ENCODE measurements around the gene CEP72.
"Not testable (repeated sequence)": the region's sequence is repeated elsewhere in the genome, so short reads cannot be mapped to it uniquely, and the experiment has no call there.

CEP72 gene

GRCh38 chr5:680118-680795 lies 68.1 kb downstream of the CEP72 start:
- not testable (repeated sequence) for H3K9ac ChIP-seq; H4K20me1 ChIP-seq (ENCODE audit: insufficient read depth); H3K4me2 ChIP-seq; H3K79me2 ChIP-seq (ENCODE audit: insufficient read depth, low read depth); H3K27me3 ChIP-seq (ENCODE audit: insufficient read depth, low read depth); H3K4me3 ChIP-seq (IDR thresholded peaks at IDR 0.05; ENCODE audit: insufficient read depth, low read depth, low read length); H3K36me3 ChIP-seq (ENCODE audit: insufficient read depth); H3K27ac ChIP-seq; H2AFZ ChIP-seq (ENCODE audit: low read depth); H3K4me1 ChIP-seq (ENCODE audit: low read depth, poor library complexity, severe bottlenecking)

DNA sequence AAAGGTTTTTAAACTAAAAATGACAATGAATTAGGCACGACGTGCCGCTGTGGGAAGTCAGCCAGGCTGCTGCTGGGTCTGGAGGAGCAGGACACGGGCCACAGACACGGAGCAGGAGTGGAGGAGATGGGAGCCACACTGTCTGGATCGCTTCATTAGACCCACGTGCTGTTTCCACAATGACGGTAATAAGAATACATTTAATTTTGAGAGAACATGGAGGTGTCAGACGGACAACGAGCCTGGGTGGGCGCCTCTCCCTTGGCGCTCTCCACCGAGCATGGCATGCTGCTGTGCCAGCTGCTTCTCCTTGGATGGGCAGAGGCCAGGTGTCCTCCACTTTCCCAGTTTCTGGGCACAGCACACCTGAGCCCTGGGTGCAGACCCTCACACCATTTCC lies 68.7 kb downstream of the CEP72 start:
- not testable (repeated sequence) for H3K4me3 ChIP-seq (IDR thresholded peaks at IDR 0.05; ENCODE audit: insufficient read depth, low read depth, low read length); H3K4me1 ChIP-seq (ENCODE audit: low read depth, poor library complexity, severe bottlenecking); H2AFZ ChIP-seq (ENCODE audit: low read depth); H3K9ac ChIP-seq; H3K79me2 ChIP-seq (ENCODE audit: insufficient read depth, low read depth); H3K36me3 ChIP-seq (ENCODE audit: insufficient read depth); H3K27me3 ChIP-seq (ENCODE audit: insufficient read depth, low read depth); H3K4me2 ChIP-seq; H4K20me1 ChIP-seq (ENCODE audit: insufficient read depth); H3K27ac ChIP-seq

DNA sequence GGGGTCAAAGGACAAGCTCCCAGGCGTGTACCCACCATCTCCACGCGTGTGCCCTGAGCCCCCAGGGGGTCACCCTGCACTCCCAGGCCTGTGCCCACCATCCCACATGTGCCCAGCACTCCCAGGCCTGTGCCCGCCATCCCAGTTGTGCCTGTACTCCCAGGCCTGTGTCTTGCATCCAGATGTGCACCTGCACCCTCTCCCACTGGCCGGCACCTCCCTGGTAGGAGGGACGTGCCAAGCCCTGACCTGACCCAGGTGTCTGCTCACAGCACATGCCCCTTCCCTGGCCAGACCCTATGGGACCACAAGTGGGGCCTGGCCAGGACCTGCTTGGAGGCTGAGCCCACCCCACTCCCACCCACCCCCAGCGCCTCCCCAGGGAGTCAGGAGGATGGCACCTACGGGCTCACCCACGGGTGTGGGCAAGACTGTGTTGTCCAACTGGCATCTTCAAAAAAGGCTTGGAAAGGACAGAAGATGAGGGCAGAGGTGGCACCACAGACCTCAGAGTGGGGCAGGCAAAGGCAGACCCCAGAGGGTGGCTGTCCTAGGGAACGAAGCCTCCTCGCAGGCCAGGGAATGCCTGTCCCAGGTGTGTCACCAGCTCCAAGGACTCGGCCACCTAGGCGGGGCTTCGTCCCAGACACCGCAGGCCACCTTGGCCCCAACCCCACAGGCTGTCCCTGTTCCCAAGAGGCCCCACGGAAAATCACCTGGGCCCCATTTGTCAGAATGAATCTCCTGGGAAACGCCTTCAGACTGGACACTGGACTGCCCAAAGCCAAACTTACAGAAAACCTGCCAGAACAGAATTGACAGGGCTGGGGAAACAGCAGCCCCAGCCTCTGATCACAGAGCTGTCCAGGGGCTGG lies 69.4 kb downstream of the CEP72 start:
- not testable (repeated sequence) for H2AFZ ChIP-seq (ENCODE audit: low read depth); H3K4me3 ChIP-seq (IDR thresholded peaks at IDR 0.05; ENCODE audit: insufficient read depth, low read depth, low read length); H3K36me3 ChIP-seq (ENCODE audit: insufficient read depth); H3K4me1 ChIP-seq (ENCODE audit: low read depth, poor library complexity, severe bottlenecking); H3K4me2 ChIP-seq; H3K27ac ChIP-seq; H4K20me1 ChIP-seq (ENCODE audit: insufficient read depth); H3K79me2 ChIP-seq (ENCODE audit: insufficient read depth, low read depth); H3K27me3 ChIP-seq (ENCODE audit: insufficient read depth, low read depth); H3K9ac ChIP-seq

DNA sequence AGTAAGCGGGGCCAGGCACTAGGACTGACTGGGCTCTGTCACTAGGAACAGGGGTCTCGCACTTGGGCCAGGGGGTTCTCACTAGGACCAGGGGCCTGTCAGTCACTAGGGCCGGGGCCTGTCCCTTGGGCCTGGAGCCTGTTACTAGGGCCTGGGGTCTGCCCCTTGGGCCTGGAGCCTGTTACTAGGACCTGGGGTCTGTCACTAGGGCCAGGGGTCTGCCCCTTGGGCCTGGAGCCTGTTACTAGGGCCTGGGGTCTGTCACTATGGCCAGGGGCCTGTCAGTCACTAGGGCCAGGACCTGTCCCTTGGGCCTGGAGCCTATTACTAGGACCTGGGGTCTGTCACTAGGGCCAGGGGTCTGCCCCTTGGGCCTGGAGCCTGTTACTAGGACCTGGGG lies 70.1 kb downstream of the CEP72 start:
- not testable (repeated sequence) for H3K79me2 ChIP-seq (ENCODE audit: insufficient read depth, low read depth); H3K27me3 ChIP-seq (ENCODE audit: insufficient read depth, low read depth); H3K4me1 ChIP-seq (ENCODE audit: low read depth, poor library complexity, severe bottlenecking); H3K27ac ChIP-seq; H2AFZ ChIP-seq (ENCODE audit: low read depth); H3K9ac ChIP-seq; H4K20me1 ChIP-seq (ENCODE audit: insufficient read depth); H3K4me2 ChIP-seq; H3K4me3 ChIP-seq (IDR thresholded peaks at IDR 0.05; ENCODE audit: insufficient read depth, low read depth, low read length); H3K36me3 ChIP-seq (ENCODE audit: insufficient read depth)

DNA sequence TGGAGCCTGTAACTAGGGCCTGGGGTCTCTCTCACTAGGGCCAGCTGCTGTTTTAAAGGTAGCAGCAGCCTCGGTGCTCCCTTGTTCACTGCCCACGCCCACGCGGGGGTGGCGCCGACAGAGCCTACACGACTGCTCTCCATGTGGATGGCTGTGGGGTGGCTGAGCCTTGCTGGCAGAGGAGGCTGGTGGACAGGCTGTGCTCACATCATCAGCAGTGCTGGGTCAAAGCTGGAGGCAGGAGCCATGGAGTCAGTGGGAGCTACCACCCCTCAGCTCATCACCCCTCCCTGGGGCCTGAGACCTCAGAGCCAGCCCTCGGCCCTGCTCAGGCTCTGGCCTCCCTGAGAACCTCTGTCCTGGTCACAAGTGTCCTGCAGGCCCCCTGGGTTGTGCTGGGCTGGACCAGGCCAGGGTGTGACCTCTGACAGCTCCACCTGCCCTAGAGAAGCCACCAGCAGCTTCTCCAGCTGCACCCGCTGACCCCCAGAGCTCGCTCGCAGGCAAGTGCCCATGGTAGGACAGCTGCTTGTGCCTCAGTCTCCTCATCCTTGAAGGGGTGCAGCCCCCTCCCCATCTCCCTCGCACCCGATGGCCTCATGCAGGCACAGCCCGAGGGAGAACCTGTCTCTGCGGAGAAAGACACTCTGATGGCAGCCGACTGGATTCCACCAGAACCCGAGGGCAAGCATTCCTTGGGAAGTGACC lies 70.7 kb downstream of the CEP72 start:
- not testable (repeated sequence) for H3K9ac ChIP-seq; H3K36me3 ChIP-seq (ENCODE audit: insufficient read depth); H3K27me3 ChIP-seq (ENCODE audit: insufficient read depth, low read depth); H4K20me1 ChIP-seq (ENCODE audit: insufficient read depth); H3K4me3 ChIP-seq (IDR thresholded peaks at IDR 0.05; ENCODE audit: insufficient read depth, low read depth, low read length); H3K4me2 ChIP-seq; H3K79me2 ChIP-seq (ENCODE audit: insufficient read depth, low read depth); H3K27ac ChIP-seq; H2AFZ ChIP-seq (ENCODE audit: low read depth); H3K4me1 ChIP-seq (ENCODE audit: low read depth, poor library complexity, severe bottlenecking)

- TF ChIP-seq CTCF (conservative IDR thresholded peaks at IDR 0.05; ENCODE audit: low read depth, low read length) = no peak
- Histone ChIP-seq H3K36me3 (ENCODE audit: insufficient read depth) (no peaks in the 10 kb centered on the region), H3K4me2 (no peak overlapping the region), H3K9ac (no peak overlapping the region), H2AFZ (ENCODE audit: low read depth) (no peak overlapping the region), H4K20me1 (ENCODE audit: insufficient read depth) (no peaks in the 10 kb centered on the region), H3K27ac (no peak overlapping the region), H3K4me3 (IDR thresholded peaks at IDR 0.05; ENCODE audit: insufficient read depth, low read depth, low read length) (no peak overlapping the region), H3K79me2 (ENCODE audit: insufficient read depth, low read depth) (no peaks in the 10 kb centered on the region), H3K27me3 (ENCODE audit: insufficient read depth, low read depth) (no peaks in the 10 kb centered on the region), H3K4me1 (ENCODE audit: low read depth, poor library complexity, severe bottlenecking) (no peaks in the 10 kb centered on the region)
Measured at GRCh38 chr5:683551-684481, 71.7 kb downstream of the CEP72 start.

Data from KMS-11 (cell line).